Measurements from ENCODE around the gene RNPS1.
"Not testable (repeated sequence)": the region's sequence is repeated elsewhere in the genome, so short reads cannot be mapped to it uniquely, and the experiment has no call there.

The RNPS1 gene

DNA sequence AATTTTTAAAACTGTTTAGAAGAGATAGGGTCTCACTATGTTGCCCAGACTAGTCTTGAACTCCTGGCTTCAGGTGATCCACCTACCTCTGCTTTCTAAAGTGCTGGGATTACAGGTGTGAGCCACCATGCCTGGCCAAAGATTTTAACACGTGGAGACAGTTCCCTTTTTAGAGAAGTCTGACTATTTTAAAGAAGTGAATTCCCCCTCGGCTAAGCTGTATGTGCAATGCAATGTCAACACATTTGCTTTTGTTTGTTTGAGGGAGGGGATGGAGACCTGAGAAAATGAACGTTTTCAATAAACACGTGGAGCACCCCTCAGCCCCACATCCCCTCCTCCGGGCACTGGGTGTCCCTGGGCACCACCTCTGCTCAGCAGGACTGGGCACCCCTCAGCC is 14.3 kb upstream of the RNPS1 start:
- no peak for DNase-seq

DNA sequence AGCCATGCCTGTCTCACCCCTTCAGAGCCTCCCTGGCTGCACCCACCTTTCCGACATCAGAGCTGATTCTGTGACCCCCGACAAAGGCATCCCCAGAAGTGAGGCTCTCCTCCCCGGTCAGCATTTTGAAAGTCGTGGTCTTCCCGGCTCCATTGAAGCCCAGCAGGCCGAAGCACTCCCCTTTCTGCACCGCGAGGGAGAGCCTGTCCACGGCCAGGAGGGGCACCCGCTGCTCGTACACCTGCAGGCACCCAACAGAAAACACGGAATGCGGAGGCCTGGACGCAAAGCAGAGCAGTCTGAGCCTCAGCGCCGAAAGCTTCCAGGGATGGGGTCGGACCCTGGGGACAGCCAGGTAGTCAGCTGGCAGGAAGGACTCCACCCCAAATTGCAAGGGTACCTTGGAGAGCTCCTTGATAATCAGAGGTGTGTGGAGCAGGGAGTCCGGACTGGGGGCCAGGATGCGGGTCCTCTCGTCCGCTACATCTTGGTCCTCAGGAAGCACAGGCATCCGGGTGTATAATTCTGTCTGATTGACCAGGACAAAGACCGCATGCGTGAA is 13.1 kb upstream of the RNPS1 start:
- DNase-seq = no peak

DNA sequence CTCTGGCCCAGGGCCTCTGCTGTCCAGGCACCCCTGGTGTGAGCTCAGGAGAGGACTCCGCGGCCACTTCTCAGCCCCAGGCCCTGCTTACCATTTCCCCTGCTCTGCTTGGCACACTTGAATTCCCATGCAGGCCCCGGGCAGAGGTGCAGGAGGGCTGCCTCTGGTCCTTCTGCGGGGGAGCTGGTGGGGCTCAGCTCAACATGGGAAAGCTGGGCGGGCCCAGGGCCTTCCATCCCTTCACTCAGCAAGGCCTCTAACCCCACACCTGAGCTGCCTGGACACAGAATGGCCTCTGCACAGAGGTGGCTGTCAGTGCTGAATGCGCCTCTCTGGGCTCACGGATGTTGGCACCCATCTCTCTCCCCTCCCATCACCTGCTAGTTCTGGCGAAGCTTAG is 12.5 kb upstream of the RNPS1 start:
- no peak for DNase-seq

DNA sequence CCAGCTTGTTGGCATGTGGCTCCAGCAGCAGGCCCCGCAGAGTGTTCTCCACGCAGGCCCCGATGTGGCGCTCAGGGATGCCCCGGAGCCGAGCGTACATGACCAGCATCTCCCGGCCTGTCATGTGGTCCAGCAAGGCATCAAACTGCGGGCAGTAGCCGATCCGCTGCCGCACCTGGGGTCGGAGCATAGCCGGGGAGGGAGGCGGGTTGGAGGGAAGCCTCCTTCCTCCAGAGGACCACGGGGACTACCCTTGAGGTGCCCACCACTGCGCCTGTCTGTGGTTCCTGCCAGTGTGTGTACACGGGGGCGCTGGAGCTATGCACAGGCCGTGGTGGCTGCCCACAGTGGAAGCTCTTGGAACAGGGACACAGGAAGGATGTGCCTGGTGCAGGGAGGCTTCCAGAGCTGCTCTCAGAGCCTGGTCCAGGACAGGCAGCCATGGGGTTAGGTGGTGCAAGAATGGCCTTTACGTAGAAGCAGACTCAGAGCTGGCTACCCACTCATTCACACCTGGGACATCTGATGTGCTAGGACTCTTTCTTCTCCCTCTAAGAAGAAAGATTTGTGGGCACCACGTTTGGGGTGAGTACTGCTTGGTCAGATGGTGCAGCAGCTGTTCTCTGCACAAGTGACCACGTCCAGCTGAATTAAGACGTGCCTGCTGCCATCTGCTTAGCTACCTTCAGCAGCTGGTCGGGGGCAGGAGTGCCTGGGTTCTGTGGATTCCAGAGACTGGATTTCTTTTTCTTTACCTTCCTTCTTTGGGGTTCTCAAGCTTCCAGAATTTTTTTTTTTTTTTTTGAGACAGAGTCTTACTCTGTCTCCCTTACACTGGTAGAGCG is 11.3 kb upstream of the RNPS1 start:
- DNase-seq = no peak

- no peak for DNase-seq
Measured at GRCh38 chr16:2278272-2278608, 10.3 kb upstream of the RNPS1 start.

DNA sequence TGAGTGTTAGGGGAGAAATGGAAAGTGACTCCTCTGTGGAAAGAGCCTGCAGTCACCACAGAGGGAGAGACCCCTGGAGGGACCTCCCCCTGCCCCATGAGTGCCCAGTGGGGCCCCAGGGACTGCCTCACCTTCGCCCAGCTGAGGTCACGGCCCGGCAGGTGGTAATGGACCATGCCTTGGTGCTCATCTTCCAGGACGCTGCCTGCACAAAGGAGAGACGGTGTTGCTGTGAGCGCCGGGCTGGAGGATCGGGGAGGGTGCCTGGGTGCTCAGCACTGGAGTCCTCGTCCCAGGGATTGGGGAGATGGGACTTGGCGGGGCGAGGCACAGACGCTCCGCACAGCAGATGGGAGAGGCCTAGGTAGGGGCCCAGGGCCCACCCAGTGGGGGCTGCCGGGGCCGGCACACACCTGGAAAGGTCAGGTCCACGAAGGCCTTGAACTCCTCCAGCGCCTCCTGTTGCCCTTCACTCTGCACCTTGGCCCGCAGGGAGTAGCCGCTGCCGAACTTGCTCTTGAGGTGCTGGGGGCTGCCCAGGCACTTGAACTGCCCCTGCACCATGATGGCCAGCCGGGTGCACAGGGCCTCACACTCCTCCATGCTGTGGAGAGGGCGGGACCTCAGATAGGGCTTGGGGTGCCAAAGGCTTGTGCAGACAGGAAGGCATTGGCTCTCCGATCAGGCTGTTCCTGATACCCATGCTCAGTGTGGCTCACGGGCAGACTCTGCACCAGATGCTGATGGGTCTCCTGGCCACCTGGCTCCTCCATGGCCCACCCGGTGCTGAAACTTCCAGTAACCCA is 9.7 kb upstream of the RNPS1 start:
- no peak for DNase-seq

DNA sequence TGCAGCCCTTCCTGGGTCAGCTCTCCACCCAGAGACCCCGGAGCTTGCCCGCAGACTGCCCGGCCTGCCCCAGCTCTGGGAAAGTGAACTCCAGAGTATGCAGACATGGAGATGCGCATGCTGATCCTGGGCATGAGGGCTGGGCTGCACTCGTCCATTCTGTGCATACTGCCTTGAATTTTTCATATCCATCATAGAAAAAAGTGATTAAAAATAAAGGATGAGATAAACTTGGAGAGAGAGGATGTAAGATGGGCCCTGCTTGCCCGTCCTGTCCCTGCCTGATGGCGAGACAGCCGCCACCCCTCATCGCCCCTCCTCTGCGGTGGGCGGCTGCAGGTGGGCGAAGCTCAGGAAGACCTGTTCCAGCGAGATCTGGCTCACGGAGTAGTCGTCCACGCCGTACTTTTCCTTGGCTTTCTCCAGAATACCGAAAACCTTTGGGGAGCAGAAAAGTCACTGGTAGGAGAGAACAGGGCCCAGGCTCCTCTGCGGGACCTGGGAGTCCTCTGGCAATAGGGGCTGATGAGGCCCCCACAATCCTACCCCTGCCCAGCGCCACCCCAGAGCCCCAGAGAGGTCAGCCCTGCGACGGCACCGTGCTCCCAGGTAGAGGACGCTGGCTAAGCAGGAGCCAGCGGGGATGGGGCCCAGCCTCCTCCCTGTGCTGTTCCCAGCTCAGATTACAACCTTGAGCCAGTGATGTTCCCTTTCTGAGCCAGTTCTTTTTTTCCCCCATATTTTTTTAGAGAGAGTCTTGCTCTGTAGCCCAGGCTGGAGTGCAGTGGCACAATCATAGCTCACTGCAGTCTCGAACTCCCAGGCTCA is 8.7 kb upstream of the RNPS1 start:
- no peak for DNase-seq

DNA sequence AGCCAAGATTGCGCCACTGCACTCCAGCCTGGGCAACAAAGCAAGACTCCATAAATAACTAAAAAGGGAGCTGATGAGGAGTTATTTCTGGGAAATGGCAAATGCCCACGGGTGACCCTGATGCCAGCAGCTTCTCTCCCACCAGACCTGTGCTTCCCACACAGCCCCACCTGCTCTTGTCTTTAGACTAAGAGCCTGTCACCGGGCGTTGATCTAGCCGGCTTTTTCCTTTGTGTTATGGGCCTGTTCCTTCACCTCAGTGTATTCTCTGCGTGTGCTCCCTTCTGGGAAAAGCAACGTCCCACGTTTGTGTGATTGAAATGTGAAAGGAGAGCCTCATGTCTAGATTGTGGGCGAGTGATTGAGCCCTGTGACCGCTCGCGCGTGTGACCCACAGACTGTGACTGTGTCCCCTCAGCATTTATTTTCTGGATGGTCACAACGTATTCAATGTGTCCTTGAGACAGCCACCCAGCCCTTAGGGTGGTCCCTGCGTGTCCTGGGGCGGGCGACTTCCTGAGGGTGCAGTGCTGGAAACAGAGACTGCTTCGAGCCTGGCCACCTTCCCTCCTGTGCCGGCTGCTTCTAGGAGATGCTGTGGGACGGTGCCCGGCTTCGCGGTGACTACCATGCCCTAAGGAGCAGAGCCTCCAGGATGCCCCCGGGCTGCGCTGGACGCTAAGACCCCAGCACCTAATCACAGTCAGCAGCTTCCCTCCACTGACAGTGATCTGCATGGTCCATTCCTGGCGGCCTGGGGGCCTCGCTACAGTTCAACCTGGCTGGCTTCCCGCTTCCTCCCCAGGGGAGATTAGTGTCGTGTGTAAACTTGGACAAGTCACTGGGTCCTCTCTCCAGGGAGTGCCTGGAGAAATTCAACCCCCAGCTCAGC is 7.8 kb upstream of the RNPS1 start:
- DNase-seq = no peak

GRCh38 chr16:2273931-2274330 is 6.0 kb upstream of the RNPS1 start:
- DNase-seq = no peak

DNA sequence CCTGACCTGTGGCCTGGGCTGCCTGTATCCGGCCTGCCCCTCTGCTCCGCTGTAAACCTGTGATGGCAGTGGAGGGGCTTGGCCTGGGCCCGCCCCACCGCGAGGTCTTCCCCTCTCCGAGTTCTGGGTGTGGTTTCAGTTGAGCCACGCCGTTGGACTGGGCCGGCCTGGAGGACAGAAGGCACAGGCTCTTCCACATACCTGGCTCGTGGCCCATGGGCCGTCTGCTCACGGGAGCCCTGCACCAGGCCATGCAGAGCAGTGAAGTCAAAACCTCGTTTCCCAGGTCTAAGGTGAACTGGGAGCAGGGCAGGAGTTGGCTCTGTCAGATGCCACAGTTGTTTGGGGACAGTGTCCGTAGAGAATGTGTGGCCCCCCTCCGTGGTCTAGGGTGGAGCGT is 5.6 kb upstream of the RNPS1 start:
- no peak for DNase-seq

- no peak for DNase-seq
Measured at GRCh38 chr16:2271848-2272461, 4.0 kb upstream of the RNPS1 start.

DNA sequence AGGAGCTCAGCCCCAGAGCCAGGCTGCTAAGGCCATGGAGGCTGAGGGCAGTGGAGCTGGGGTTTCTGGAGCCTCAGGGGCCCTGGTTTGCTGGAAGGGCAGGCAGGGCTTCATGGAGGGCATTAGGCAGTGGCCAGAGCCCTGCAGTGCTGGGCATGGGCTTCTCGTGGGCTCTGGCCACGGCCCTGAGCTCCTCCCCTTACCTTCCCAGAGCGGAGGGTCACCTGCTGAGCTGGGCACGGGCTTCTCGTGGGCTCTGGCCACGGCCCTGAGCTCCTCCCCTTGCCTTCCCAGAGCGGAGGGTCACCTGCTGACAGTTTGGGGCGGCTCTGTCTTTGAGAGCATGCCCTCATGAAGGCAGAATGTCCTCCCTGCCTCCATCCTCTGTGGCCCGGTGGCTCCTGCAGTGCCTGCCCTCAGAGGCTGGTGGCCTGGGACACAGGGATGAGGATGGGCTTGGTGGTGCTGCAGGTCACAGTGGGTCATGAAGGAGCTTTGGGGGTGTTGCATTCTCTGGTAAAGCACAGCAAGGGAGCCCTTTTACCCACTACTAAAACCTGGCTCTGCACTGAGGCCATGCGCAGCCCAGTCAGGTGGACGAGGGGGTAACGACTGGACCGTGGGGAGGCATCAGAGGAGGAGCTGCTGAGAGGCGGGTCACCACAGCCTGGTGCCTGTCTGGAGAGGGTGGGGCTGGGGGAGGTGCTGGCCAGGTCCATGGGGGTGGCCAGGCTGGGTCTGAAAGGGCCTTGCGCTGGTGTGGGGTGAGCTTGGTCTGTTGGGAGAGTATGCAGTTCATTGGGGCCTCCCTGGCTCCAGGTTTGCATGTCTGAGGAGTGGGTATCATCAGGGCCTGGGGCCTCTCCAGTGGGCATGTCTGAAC is 2.9 kb upstream of the RNPS1 start:
- no peak for DNase-seq

- DNase-seq = no peak
Measured at GRCh38 chr16:2270070-2270462, 2.1 kb upstream of the RNPS1 start.

GRCh38 chr16:2267505-2267912 is 417 bp downstream of the RNPS1 start:
- DNase-seq = not testable (repeated sequence)

DNA sequence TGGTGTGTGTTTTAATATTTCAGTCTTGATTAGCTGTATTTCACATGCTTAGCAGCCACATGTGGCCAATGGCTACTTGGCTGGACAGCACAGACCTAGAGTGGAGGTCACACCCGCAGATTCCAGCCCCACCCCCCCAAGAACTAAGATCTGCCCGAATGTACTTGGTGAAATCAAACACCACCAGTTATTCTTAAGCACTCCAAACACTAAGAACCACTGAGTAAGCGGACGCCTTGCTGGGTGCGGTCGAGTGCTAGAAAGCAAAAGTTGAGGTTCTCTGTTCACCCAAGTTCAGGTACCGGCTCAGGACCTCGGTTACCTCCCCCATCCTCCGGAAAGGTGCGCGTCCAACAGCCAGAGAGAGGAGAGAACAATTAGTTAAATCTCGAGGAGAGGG is 1.0 kb downstream of the RNPS1 start:
- DNase-seq = not testable (repeated sequence)

- not testable (repeated sequence) for DNase-seq
Measured at GRCh38 chr16:2263026-2263425, 4.9 kb downstream of the RNPS1 start.

DNA sequence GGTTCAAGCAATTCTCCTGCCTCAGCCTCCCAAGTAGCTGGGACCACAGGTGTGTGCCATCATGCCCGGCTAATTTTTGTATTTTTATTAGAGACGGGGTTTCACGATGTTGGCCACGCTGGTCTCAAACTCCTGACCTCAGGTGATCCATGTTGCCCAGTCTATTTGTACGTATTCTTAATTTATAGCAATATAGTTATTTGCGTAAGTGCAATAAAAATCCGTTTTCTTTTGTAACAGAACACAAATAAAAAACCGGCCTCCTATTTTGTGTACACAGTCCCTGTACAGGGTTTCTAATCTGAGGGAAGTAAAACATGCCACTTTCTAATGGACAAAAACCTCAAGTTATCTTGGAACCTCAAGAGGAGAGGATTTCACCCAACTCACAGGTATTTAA is 7.7 kb downstream of the RNPS1 start:
- no peak for DNase-seq

DNA sequence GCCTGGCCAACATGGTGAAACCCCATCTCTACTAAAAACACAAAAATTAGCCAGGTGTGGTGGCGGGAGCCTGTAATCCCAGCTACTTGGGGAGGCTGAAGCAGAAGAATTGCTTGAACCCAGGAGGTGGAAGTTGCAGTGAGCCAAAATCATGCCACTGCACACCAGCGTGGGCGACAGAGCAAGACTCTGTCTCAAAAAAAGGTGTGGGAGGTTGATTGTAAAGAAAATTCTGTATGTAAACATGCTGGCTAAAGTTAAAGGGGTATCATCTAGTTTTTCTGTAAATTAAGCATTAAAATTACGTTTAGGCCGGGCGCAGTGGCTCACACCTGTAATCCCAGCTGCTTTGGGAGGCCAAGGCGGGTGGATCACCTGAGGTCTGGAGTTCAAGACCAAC is 9.4 kb downstream of the RNPS1 start:
- not testable (repeated sequence) for DNase-seq

DNA sequence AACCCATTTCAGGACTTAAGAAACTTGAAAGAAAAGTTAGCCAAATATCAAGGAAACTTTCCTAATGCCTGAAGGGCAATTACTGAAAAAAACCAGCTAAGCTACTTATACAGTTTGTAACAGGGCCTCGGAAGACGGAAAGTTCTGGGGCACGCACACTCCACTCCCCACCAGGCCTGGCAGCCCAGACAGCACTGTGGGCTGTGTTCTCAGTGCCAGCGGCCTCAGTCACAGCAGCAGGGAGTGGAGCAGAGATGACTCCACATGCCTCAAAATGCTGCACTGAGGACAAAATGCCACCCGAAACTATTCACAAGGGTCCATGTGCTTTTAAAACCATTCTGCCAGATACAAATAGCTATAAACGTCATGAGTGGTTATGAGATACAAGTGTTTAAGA is 10.2 kb downstream of the RNPS1 start:
- DNase-seq = no peak

GRCh38 chr16:2256531-2257140 is 11.3 kb downstream of the RNPS1 start:
- no peak for DNase-seq

Data from DMS79 (cell line).